ENCODE measurements around the gene GCLC. TPM values are rescaled to one million over a fixed set of nuclear protein-coding genes. Genes with fewer than 3 reads are reported as not detected.
A peak's percentile ranks its signal among the peaks of the same experiment; 100 is the strongest.

The GCLC gene
- polyA plus RNA-seq, 3 donors, result 6.4 to 15.7 (median 10.1) TPM

GRCh38 chr6:53585208-53585900 lies 40.5 kb upstream of the GCLC start:
- Histone ChIP-seq H3K4me3 (replicated peaks in 1 of 3; ENCODE audit: low read depth in 2 of 3, low read length in 3 of 3) (peak overlapping the region in 1 of 3 experiments; percentile 16), H4K20me1 (ENCODE audit: insufficient read depth, low read length) (no peaks in the 10 kb centered on the region), H3K9ac (ENCODE audit: insufficient read depth, low read length, poor library complexity, severe bottlenecking) (no peak overlapping the region), H3K79me2 (ENCODE audit: insufficient read depth, low read length) (no peaks in the 10 kb centered on the region), H3K36me3 (replicated peaks in 1 of 2; ENCODE audit: control insufficient read depth in 1 of 2, insufficient read depth in 2 of 2, low read length in 2 of 2) (no peaks in the 10 kb centered on the region), H3K4me2 (replicated peaks; ENCODE audit: extremely low read depth, low read length, poor library complexity, severe bottlenecking) (peak overlapping the region; percentile 41), H3K9me3 (replicated peaks in 1 of 2; ENCODE audit: control insufficient read depth in 1 of 2, insufficient read depth in 1 of 2, low read length in 2 of 2) (no peaks in the 10 kb centered on the region), H3K27me3 (ENCODE audit: control insufficient read depth in 2 of 2, insufficient read depth in 2 of 2, low read length in 2 of 2) (no peaks in the 10 kb centered on the region), H2AFZ (ENCODE audit: insufficient read depth, low read depth, low read length, poor library complexity, severe bottlenecking) (peak overlapping the region; percentile 54), H3K27ac (ENCODE audit: low read depth in 1 of 2, low read length in 2 of 2) (peak overlapping the region in 1 of 2 donors; percentile 60), H3K4me1 (ENCODE audit: control insufficient read depth in 1 of 2, insufficient read depth in 2 of 2, low read length in 2 of 2) (peaks cover 46 to 51% of the 10 kb centered on the region in 2 donors)
- H3K9me3 Mint-ChIP-seq, result peaks cover 0 to 5% (median 0%) of the 10 kb centered on the region in 7 donors
- DNase-seq, result peak in 1 of 3 donors; percentile 12
- peak overlapping the region; percentile 9 to 86 (median 38) for H3K27ac Mint-ChIP-seq
- TF ChIP-seq CTCF (IDR thresholded peaks at IDR 0.05), result no peak
- 90% methylated on average over 3 of the region's 7 CpGs for WGBS (ENCODE audit: insufficient coverage)
- no peaks in the 10 kb centered on the region for H3K36me3 Mint-ChIP-seq
- peaks cover 46% of the 10 kb centered on the region for H3K4me1 Mint-ChIP-seq
- H3K27me3 Mint-ChIP-seq (ENCODE audit: low read depth in 3 of 3), result peaks cover 0 to 4% (median 3%) of the 10 kb centered on the region in 3 donors
- H3K4me3 Mint-ChIP-seq, result peak overlapping the region in 1 of 2 donors; percentile 32
- intact Hi-C loops (cut with micrococcal nuclease), result no loop called here

GRCh38 chr6:53584726-53585125 lies 39.8 kb upstream of the GCLC start:
- Histone ChIP-seq H3K79me2 (ENCODE audit: insufficient read depth, low read length) (no peaks in the 10 kb centered on the region), H3K36me3 (replicated peaks in 1 of 2; ENCODE audit: control insufficient read depth in 1 of 2, insufficient read depth in 2 of 2, low read length in 2 of 2) (no peaks in the 10 kb centered on the region), H2AFZ (ENCODE audit: insufficient read depth, low read depth, low read length, poor library complexity, severe bottlenecking) (peak overlapping the region; percentile 54), H3K27ac (ENCODE audit: low read depth in 1 of 2, low read length in 2 of 2) (peak overlapping the region in 1 of 2 donors; percentile 60), H3K4me1 (ENCODE audit: control insufficient read depth in 1 of 2, insufficient read depth in 2 of 2, low read length in 2 of 2) (peaks cover 46 to 51% of the 10 kb centered on the region in 2 donors), H3K4me2 (replicated peaks; ENCODE audit: extremely low read depth, low read length, poor library complexity, severe bottlenecking) (peak overlapping the region; percentile 41), H3K9ac (ENCODE audit: insufficient read depth, low read length, poor library complexity, severe bottlenecking) (no peak overlapping the region), H3K9me3 (replicated peaks in 1 of 2; ENCODE audit: control insufficient read depth in 1 of 2, insufficient read depth in 1 of 2, low read length in 2 of 2) (no peaks in the 10 kb centered on the region), H3K27me3 (ENCODE audit: control insufficient read depth in 2 of 2, insufficient read depth in 2 of 2, low read length in 2 of 2) (no peaks in the 10 kb centered on the region), H3K4me3 (replicated peaks in 1 of 3; ENCODE audit: low read depth in 2 of 3, low read length in 3 of 3) (peak overlapping the region in 1 of 3 experiments; percentile 16), H4K20me1 (ENCODE audit: insufficient read depth, low read length) (no peaks in the 10 kb centered on the region)
- Mint-ChIP-seq H3K36me3 (no peaks in the 10 kb centered on the region), H3K4me1 (peaks cover 46% of the 10 kb centered on the region), H3K27ac (peak overlapping the region in 6 of 7 donors; percentile 6 to 86 (median 54)), H3K4me3 (peak overlapping the region in 1 of 2 donors; percentile 32), H3K9me3 (peaks cover 0 to 5% (median 0%) of the 10 kb centered on the region in 7 donors), H3K27me3 (ENCODE audit: low read depth in 3 of 3) (peaks cover 0 to 4% (median 3%) of the 10 kb centered on the region in 3 donors)
- intact Hi-C loops (cut with micrococcal nuclease), result loop anchor here in 1 of 2 donors (5.0 kb wide), 1 partner anchor 68 kb away; no protein-coding TSS in a partner anchor
- WGBS (ENCODE audit: insufficient coverage), result 54% methylated on average over 2 of the region's 2 CpGs
- TF ChIP-seq CTCF (IDR thresholded peaks at IDR 0.05), result no peak
- DNase-seq, result peak; percentile 18 to 47 (median 20)
